ENCODE measurements around the gene KCP.

- TF ChIP-seq CTCF (IDR thresholded peaks at IDR 0.05) (no peak), POLR2A (IDR thresholded peaks at IDR 0.05) (no peak)
Observed at GRCh38 chr7:128948312-128948973, 37.9 kb upstream of the KCP start.

All from uterus (tissue), 2 donors.